Fibroblast of lung (primary cell): ENCODE data around the gene NAGPA. TPM values are rescaled to one million over a fixed set of nuclear protein-coding genes. Genes with fewer than 3 reads are reported as not detected.
"Not testable (repeated sequence)": the region's sequence is repeated elsewhere in the genome, so short reads cannot be mapped to it uniquely, and the experiment has no call there.

Experiments
- DNase-seq, 2 donors: peaks; one replicate each; pipeline versions ENCODE4 v3.0.0 to v3.0.0-alpha.2; 2010; ENCODE audit warnings: low read depth in 2 of 2
- H2AFZ ChIP-seq: 2 replicates; pipeline ENCODE4 v1.5.1; 2012; ENCODE audit warnings: low read length, control low read depth, inconsistent platforms
- H3K27ac ChIP-seq: 2 replicates; pipeline ENCODE4 v1.5.1; 2011; ENCODE audit warnings: low read length, control low read depth; ENCODE audit not compliant: insufficient read depth
- H3K27me3 ChIP-seq: 2 replicates; pipeline ENCODE4 v1.5.1; 2011; ENCODE audit warnings: mild to moderate bottlenecking, low read length; ENCODE audit not compliant: control insufficient read depth, insufficient read depth
- H3K36me3 ChIP-seq: 2 replicates; pipeline ENCODE4 v1.5.1; 2011; ENCODE audit warnings: low read length; ENCODE audit not compliant: control insufficient read depth, insufficient read depth
- H3K4me1 ChIP-seq: 2 replicates; pipeline ENCODE4 v1.5.1; 2011; ENCODE audit warnings: low read length; ENCODE audit not compliant: control insufficient read depth, insufficient read depth; ENCODE audit errors: extremely low read depth
- H3K4me2 ChIP-seq: 2 replicates; pipeline ENCODE4 v1.5.1; 2011; ENCODE audit warnings: low read length, control low read depth; ENCODE audit not compliant: insufficient read depth; ENCODE audit errors: extremely low read depth
- H3K4me3 ChIP-seq, 4 experiments: fragments of 200-600 bp in 1 of 4; sonication (generic) in 1 of 4; replicated peaks in 1 of 4; 2 replicates each; pipeline ENCODE4 v1.5.1; 2011 to 2016; ENCODE audit warnings: low read length in 4 of 4, low read depth in 3 of 4, mild to moderate bottlenecking in 3 of 4, control low read depth in 2 of 4, inconsistent platforms in 1 of 4, mixed read lengths in 1 of 4; ENCODE audit not compliant: insufficient read depth in 1 of 4; ENCODE audit errors: control extremely low read depth in 1 of 4
- H3K79me2 ChIP-seq: 2 replicates; pipeline ENCODE4 v1.5.1; 2012; ENCODE audit warnings: mild to moderate bottlenecking, low read length, inconsistent platforms; ENCODE audit not compliant: control insufficient read depth, insufficient read depth
- H3K9ac ChIP-seq: 2 replicates; pipeline ENCODE4 v1.5.1; 2011; ENCODE audit warnings: mild to moderate bottlenecking, low read length, control low read depth; ENCODE audit not compliant: insufficient read depth
- H3K9me3 ChIP-seq: 2 replicates; pipeline ENCODE4 v1.5.1; 2012; ENCODE audit warnings: low read depth, low read length; ENCODE audit not compliant: control insufficient read depth, insufficient read depth
- H4K20me1 ChIP-seq: 2 replicates; pipeline ENCODE4 v1.5.1; 2011; ENCODE audit warnings: low read length; ENCODE audit not compliant: control insufficient read depth, insufficient read depth; ENCODE audit errors: extremely low read depth
- EZH2 ChIP-seq: IDR thresholded peaks from 2 replicates; pipeline ENCODE4 v1.5.1; 2012; ENCODE audit warnings: low read length, control low read depth, mild to moderate bottlenecking; ENCODE audit errors: missing control alignments
- polyA plus RNA-seq, 2 donors: library from polyadenylated mRNA; depleted of rRNA in 1 of 2; stranded (reverse) in 1 of 2; unstranded in 1 of 2; fragments of >200 nt; gene quantifications; 2 replicates each; pipeline ENCODE4 v1.2.1, GENCODE V29; 2011 to 2012; ENCODE audit warnings: missing spikeins in 1 of 2
- total RNA-seq: library from RNA; depleted of rRNA; stranded (reverse); fragments of >200 nt; gene quantifications from 2 replicates; pipeline ENCODE4 v1.2.1, GENCODE V29; 2014
- TF ChIP-seq, protein P1 (sequence below), 2 donors: IDR thresholded peaks in 1 of 2; conservative IDR thresholded peaks in 1 of 2; 1 replicate in 1 of 2; 2 replicates in 1 of 2; pipeline ENCODE4 v1.5.1; 2011 to 2012; ENCODE audit warnings: low read length in 2 of 2, control low read depth in 1 of 2, inconsistent platforms in 1 of 2, low read depth in 1 of 2, mild to moderate bottlenecking in 1 of 2

NAGPA gene
- total and polyA plus RNA-seq, 2 donors (not counting 1 experiment from before 2014, with no cell fraction given), result 9.7 to 17.7 TPM

DNA sequence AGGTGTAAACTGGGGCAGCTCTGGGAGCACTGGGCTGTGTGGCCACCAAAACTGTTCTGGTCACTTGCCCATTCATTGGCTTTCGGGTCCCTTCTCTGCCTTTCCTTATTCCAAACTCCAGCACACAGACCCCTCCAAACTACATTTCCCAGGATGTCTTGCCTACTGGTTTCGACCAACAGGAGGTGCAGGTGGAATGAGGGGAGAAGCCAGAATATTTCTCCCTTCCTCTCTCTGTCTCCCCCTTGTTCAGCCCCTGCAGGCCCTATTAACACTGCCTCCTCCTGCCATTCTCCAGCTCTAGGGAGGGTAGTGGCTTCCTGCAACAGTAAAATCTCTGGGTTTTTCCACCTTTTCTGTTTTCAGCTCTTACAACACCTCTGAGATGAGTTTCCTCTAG lies 13.2 kb upstream of the NAGPA start:
- Histone ChIP-seq H3K27ac (no peak overlapping the region), H3K4me1 (no peaks in the 10 kb centered on the region), H2AFZ (no peak overlapping the region), H3K4me2 (no peak overlapping the region), H4K20me1 (no peaks in the 10 kb centered on the region), H3K27me3 (no peaks in the 10 kb centered on the region), H3K4me3 (no peak overlapping the region), H3K79me2 (no peaks in the 10 kb centered on the region), H3K36me3 (no peaks in the 10 kb centered on the region), H3K9me3 (no peaks in the 10 kb centered on the region), H3K9ac (no peak overlapping the region)
- no peak for TF ChIP-seq EZH2
- TF ChIP-seq, protein P1, sequence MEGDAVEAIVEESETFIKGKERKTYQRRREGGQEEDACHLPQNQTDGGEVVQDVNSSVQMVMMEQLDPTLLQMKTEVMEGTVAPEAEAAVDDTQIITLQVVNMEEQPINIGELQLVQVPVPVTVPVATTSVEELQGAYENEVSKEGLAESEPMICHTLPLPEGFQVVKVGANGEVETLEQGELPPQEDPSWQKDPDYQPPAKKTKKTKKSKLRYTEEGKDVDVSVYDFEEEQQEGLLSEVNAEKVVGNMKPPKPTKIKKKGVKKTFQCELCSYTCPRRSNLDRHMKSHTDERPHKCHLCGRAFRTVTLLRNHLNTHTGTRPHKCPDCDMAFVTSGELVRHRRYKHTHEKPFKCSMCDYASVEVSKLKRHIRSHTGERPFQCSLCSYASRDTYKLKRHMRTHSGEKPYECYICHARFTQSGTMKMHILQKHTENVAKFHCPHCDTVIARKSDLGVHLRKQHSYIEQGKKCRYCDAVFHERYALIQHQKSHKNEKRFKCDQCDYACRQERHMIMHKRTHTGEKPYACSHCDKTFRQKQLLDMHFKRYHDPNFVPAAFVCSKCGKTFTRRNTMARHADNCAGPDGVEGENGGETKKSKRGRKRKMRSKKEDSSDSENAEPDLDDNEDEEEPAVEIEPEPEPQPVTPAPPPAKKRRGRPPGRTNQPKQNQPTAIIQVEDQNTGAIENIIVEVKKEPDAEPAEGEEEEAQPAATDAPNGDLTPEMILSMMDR (conservative IDR thresholded peaks at IDR 0.05 in 1 of 2, IDR thresholded peaks at IDR 0.05 in 1 of 2; ENCODE audit: low read depth in 1 of 2, low read length in 2 of 2), result no peak
- no peak for DNase-seq

DNA sequence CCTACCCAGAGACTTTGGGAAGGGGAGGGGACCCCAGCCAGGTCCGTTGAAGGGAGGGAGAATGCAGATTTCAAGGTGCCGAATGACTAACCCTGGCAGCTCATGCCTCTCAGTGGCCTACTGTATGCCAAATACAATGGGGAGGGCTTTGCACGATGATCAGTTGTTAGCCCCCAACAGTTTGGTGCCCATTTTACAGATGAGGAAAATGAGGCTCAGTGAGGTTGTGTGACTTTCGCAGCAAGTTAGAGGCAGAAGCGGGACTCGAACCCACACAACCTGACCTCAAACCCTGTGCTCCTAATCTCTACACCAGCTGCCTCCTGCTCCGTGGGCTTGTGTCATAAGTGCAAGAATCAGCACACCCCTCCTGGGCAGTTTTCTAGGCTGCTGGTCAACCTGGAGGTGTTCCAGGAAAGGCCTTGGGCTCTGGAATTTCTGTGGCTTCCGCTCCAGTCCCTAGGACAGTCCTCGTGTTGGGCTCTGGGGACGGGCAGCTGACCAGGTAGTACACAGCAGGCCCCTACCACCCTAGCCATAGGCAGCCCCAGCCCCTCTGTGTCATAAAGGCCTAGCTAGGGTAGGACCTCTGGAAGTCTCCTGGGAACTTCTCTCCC lies 11.9 kb upstream of the NAGPA start:
- Histone ChIP-seq H3K4me2 (no peak overlapping the region), H3K27me3 (no peaks in the 10 kb centered on the region), H3K4me1 (no peaks in the 10 kb centered on the region), H4K20me1 (no peaks in the 10 kb centered on the region), H3K27ac (no peak overlapping the region), H3K9ac (no peak overlapping the region), H2AFZ (no peak overlapping the region), H3K9me3 (no peaks in the 10 kb centered on the region), H3K4me3 (no peak overlapping the region), H3K79me2 (no peaks in the 10 kb centered on the region), H3K36me3 (no peaks in the 10 kb centered on the region)
- TF ChIP-seq EZH2, result no peak
- TF ChIP-seq, protein P1 (conservative IDR thresholded peaks at IDR 0.05 in 1 of 2, IDR thresholded peaks at IDR 0.05 in 1 of 2; ENCODE audit: low read depth in 1 of 2, low read length in 2 of 2), result no peak
- no peak for DNase-seq

- not testable (repeated sequence) for DNase-seq, H2AFZ ChIP-seq, H3K4me2 ChIP-seq, H3K4me1 ChIP-seq, H3K9ac ChIP-seq, H3K36me3 ChIP-seq, H3K27me3 ChIP-seq, H4K20me1 ChIP-seq, H3K79me2 ChIP-seq, H3K27ac ChIP-seq, H3K4me3 ChIP-seq, H3K9me3 ChIP-seq
Observed at GRCh38 chr16:5044581-5044980, 10.8 kb upstream of the NAGPA start.
